PC-9 (cell line): Measurements from ENCODE around the gene CTBP2. TPM values are rescaled to one million over a fixed set of nuclear protein-coding genes. Genes with fewer than 3 reads are reported as not detected.

Experiments
- BruUV-seq: library from RNA; stranded (reverse); fragments of 400-500 nt; replicated peaks from 2 replicates; lab custom pipeline; 2021; lab: Mats Ljungman, UMichigan
- CTCF ChIA-PET: fragments of 300-600 bp; sonication (Branson Sonifier 250); formaldehyde crosslinking; loops from one replicate; lab custom pipeline; 2022; ENCODE audit warnings: antibody characterized with exemption; lab: Charles Lee
- POLR2A ChIA-PET: fragments of 300-600 bp; sonication (Branson Sonifier 250); formaldehyde crosslinking; loops from one replicate; lab custom pipeline; 2022; ENCODE audit warnings: antibody characterized with exemption; ENCODE audit not compliant: unreplicated experiment; lab: Charles Lee
- DNase-seq, 2 experiments: peaks; one replicate each; pipeline versions ENCODE4 v3.0.0 to v3.0.0-alpha.2; 2015 to 2022; ENCODE audit warnings: mixed read lengths in 1 of 2
- H2AFZ ChIP-seq: fragments of 200-600 bp; sonication (generic); 2 replicates; pipeline ENCODE4 v1.8.1; 2017; ENCODE audit warnings: antibody characterized with exemption
- H3F3A ChIP-seq: fragments of 200-600 bp; sonication (generic); 2 replicates; pipeline ENCODE4 v1.8.1; 2017; ENCODE audit warnings: antibody characterized with exemption, mild to moderate bottlenecking, low read depth; ENCODE audit not compliant: insufficient read depth
- H3K27ac ChIP-seq: fragments of 200-600 bp; sonication (generic); 2 replicates; pipeline ENCODE4 v1.6.1; 2016; ENCODE audit warnings: mixed run types
- H3K27me3 ChIP-seq: fragments of 200-600 bp; sonication (generic); 2 replicates; pipeline ENCODE4 v1.6.1; 2016; ENCODE audit warnings: low read depth, mixed run types; ENCODE audit not compliant: insufficient read depth
- H3K36me3 ChIP-seq: fragments of 200-600 bp; sonication (generic); 2 replicates; pipeline ENCODE4 v1.6.1; 2016; ENCODE audit warnings: low read depth, mixed run types
- H3K4me1 ChIP-seq: fragments of 200-600 bp; sonication (generic); replicated peaks from 2 replicates; pipeline ENCODE4 v1.6.1; 2016; ENCODE audit warnings: mixed run types; ENCODE audit not compliant: insufficient read depth
- H3K4me2 ChIP-seq: fragments of 200-600 bp; sonication (generic); 2 replicates; pipeline ENCODE4 v1.6.1; 2017; ENCODE audit warnings: mixed run types
- H3K4me3 ChIP-seq: fragments of 200-600 bp; sonication (generic); 2 replicates; pipeline ENCODE4 v1.6.1; 2016; ENCODE audit warnings: mixed run types
- H3K79me2 ChIP-seq: fragments of 200-600 bp; sonication (generic); 2 replicates; pipeline ENCODE4 v1.6.1; 2017; ENCODE audit warnings: low read depth, mixed run types
- H3K9me2 ChIP-seq: fragments of 200-600 bp; sonication (generic); 2 replicates; pipeline ENCODE4 v1.8.1; 2017; ENCODE audit warnings: mild to moderate bottlenecking; ENCODE audit not compliant: insufficient read depth
- H3K9me3 ChIP-seq: fragments of 200-600 bp; sonication (generic); 2 replicates; pipeline ENCODE4 v1.8.1; 2016; ENCODE audit warnings: low read depth; ENCODE audit not compliant: insufficient read depth
- H4K20me1 ChIP-seq: fragments of 200-600 bp; sonication (generic); 2 replicates; pipeline ENCODE4 v1.8.1; 2017; ENCODE audit not compliant: insufficient read depth
- CTCF ChIP-seq: fragments of 200-600 bp; sonication (generic); conservative IDR thresholded peaks from 2 replicates; pipeline ENCODE4 v1.6.1; 2017; ENCODE audit warnings: mixed run types, antibody characterized with exemption, mild to moderate bottlenecking, moderate library complexity
- EZH2 ChIP-seq: fragments of 200-600 bp; sonication (generic); IDR thresholded peaks from 2 replicates; pipeline ENCODE4 v1.8.0; 2017; ENCODE audit warnings: antibody characterized with exemption, low read depth
- intact Hi-C: fragments of 100-400 bp; cut with micrococcal nuclease; formaldehyde crosslinking; loops from one replicate; pipeline ENCODE4 v1.10.0; 2022; ENCODE audit not compliant: unreplicated experiment
- total RNA-seq: library from RNA; stranded (reverse); gene quantifications from 2 replicates; pipeline ENCODE4 v1.2.3, GENCODE V29; 2021

The CTBP2 gene
- total RNA-seq, 1 experiment from 2014 or later, result 60.5 TPM

GRCh38 chr10:125016611-125017202 lies 143.7 kb downstream of the CTBP2 start:
- H3K27ac ChIP-seq, result no peak overlapping the region
- H3F3A ChIP-seq, result no peaks in the 10 kb centered on the region
- TF ChIP-seq CTCF (no peak), EZH2 (no peak)
- no TSS peak for BruUV-seq
- H3K79me2 ChIP-seq, result peaks cover 36% of the 10 kb centered on the region
- H3K4me1 ChIP-seq, result no peaks in the 10 kb centered on the region
- ChIA-PET POLR2A (no interaction called here), CTCF (no interaction called here)
- no peaks in the 10 kb centered on the region for H3K27me3 ChIP-seq
- no peaks in the 10 kb centered on the region for H3K36me3 ChIP-seq
- intact Hi-C loops, result no loop called here
- H3K9me2 ChIP-seq, result no peaks in the 10 kb centered on the region
- H3K9me3 ChIP-seq, result no peaks in the 10 kb centered on the region
- no peak for DNase-seq
- no peak overlapping the region for H3K4me2 ChIP-seq
- no peak overlapping the region for H2AFZ ChIP-seq
- H3K4me3 ChIP-seq, result no peak overlapping the region
- H4K20me1 ChIP-seq, result 0 out of 2 replicates have a peak, but pooled peaks cover 2% of the 10 kb centered on the region

- ChIA-PET POLR2A (no interaction called here), CTCF (no interaction called here)
- Histone ChIP-seq H3K4me2 (no peak overlapping the region), H3K27ac (no peak overlapping the region), H3K9me3 (no peaks in the 10 kb centered on the region), H3K4me3 (no peak overlapping the region), H4K20me1 (peaks cover 2% of the 10 kb centered on the region; the same call in 1 of the 2 replicates), H3K9me2 (no peaks in the 10 kb centered on the region), H3K79me2 (peaks cover 34% of the 10 kb centered on the region), H3K4me1 (no peaks in the 10 kb centered on the region), H3K27me3 (no peaks in the 10 kb centered on the region), H3K36me3 (no peaks in the 10 kb centered on the region), H3F3A (no peaks in the 10 kb centered on the region), H2AFZ (no peak overlapping the region)
- no TSS peak for BruUV-seq
- no peak for DNase-seq
- TF ChIP-seq CTCF, result no peak
- intact Hi-C loops, result no loop called here
These were observed 144.2 kb downstream of the CTBP2 start for GRCh38 chr10:125016123-125016522.

DNA sequence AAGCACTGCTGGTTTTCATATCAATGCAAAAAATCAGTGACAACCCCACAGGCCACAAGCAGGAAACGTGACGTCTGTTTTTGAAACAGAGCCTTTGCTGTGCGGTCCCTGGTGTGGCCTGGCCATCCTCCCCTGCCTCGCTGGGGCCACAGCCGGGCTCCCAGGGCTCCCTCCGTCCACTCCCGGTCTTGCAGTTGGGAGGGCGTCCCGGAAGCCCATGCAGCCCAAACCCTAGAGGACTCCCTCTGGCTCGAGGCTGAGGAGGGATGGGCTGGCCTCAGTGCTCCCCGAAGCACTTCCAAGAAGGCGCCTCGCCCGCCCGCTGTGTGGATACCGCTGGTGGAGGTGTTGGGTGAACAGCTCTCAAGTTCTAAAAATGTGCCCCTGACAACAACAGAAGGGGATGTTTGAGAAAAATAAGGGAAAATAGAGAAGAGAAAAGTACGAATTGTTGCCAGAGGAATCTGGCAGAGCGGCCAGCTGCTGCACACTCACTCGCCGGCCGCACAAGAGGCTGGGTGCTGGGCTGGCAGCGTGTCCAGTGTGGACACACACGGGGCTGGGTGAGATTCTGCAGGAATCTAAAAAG lies 144.9 kb downstream of the CTBP2 start:
- H3K4me2 ChIP-seq, result no peak overlapping the region
- intact Hi-C loops, result no loop called here
- H3K27ac ChIP-seq, result no peak overlapping the region
- H3K9me2 ChIP-seq, result no peaks in the 10 kb centered on the region
- no peaks in the 10 kb centered on the region for H3K27me3 ChIP-seq
- TF ChIP-seq EZH2 (no peak), CTCF (no peak)
- H3K4me1 ChIP-seq, result no peaks in the 10 kb centered on the region
- peaks cover 2% of the 10 kb centered on the region; the same call in 1 of the 2 replicates for H4K20me1 ChIP-seq
- H3F3A ChIP-seq, result no peaks in the 10 kb centered on the region
- CTCF ChIA-PET, result no interaction called here
- POLR2A ChIA-PET, result no interaction called here
- H3K79me2 ChIP-seq, result peaks cover 33% of the 10 kb centered on the region
- no peak overlapping the region for H3K4me3 ChIP-seq
- no peaks in the 10 kb centered on the region for H3K36me3 ChIP-seq
- no peaks in the 10 kb centered on the region for H3K9me3 ChIP-seq
- DNase-seq, result no peak
- no peak overlapping the region for H2AFZ ChIP-seq
- BruUV-seq, result no TSS peak
